Measurements from ENCODE around the gene RNASE9. TPM values are rescaled to one million over a fixed set of nuclear protein-coding genes. Genes with fewer than 3 reads are reported as not detected.

The RNASE9 gene
- total and polyA plus RNA-seq, 2 donors from 2014 or later = not detected

GRCh38 chr14:20553024-20553423 lies 7.8 kb downstream of the RNASE9 start:
- Histone ChIP-seq H3K9me3 (ENCODE audit: control insufficient read depth in 2 of 3, insufficient read depth in 1 of 3, low read length in 3 of 3) (no peaks in the 10 kb centered on the region), H3K4me1 (ENCODE audit: control insufficient read depth in 2 of 3, insufficient read depth in 2 of 3, low read depth in 1 of 3, low read length in 3 of 3) (no peaks in the 10 kb centered on the region), H3K27me3 (ENCODE audit: control insufficient read depth, insufficient read depth, low read length) (no peaks in the 10 kb centered on the region), H3K4me3 (ENCODE audit: low read length in 3 of 3) (no peak overlapping the region), H3K27ac (ENCODE audit: low read depth in 2 of 2, low read length in 2 of 2) (no peak overlapping the region), H3K36me3 (ENCODE audit: control insufficient read depth in 2 of 3, insufficient read depth in 3 of 3, low read length in 3 of 3) (no peaks in the 10 kb centered on the region), H3K9ac (ENCODE audit: low read length in 3 of 3) (no peak overlapping the region)
- intact Hi-C loops (cut with DNase I) = no loop called here
- no peak for FAIRE-seq
- TF ChIP-seq CTCF (IDR thresholded peaks at IDR 0.05; ENCODE audit: borderline replicate concordance, extremely low read depth, insufficient read depth) = no peak
- no peak for DNase-seq

DNA sequence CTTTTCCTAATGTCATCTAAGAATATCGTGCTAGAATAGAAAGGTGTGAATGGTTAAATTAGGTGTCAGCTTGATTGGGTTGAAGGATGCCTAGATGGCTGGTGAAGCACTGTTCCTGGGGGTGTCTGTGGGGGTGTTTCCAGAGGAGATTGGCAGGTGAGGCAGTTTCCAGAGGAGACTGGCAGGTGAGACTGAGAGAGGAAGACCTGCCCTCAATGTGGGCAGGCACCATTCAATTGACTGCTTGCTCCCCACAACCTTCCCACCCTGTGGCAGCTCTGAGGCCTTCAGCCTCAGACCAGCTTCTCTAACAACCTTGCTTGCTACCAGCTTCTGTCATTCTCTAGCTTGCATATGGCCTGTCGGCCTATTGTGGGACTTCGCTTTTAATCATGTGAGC lies 9.2 kb downstream of the RNASE9 start:
- Histone ChIP-seq H3K9me3 (ENCODE audit: control insufficient read depth in 2 of 3, insufficient read depth in 1 of 3, low read length in 3 of 3) (no peaks in the 10 kb centered on the region), H3K27me3 (ENCODE audit: control insufficient read depth, insufficient read depth, low read length) (no peaks in the 10 kb centered on the region), H3K4me1 (ENCODE audit: control insufficient read depth in 2 of 3, insufficient read depth in 2 of 3, low read depth in 1 of 3, low read length in 3 of 3) (no peaks in the 10 kb centered on the region), H3K27ac (ENCODE audit: low read depth in 2 of 2, low read length in 2 of 2) (no peak overlapping the region), H3K9ac (ENCODE audit: low read length in 3 of 3) (no peak overlapping the region), H3K4me3 (ENCODE audit: low read length in 3 of 3) (no peak overlapping the region), H3K36me3 (ENCODE audit: control insufficient read depth in 2 of 3, insufficient read depth in 3 of 3, low read length in 3 of 3) (no peaks in the 10 kb centered on the region)
- TF ChIP-seq CTCF (IDR thresholded peaks at IDR 0.05; ENCODE audit: borderline replicate concordance, extremely low read depth, insufficient read depth) = no peak
- DNase-seq = no peak
- intact Hi-C loops (cut with DNase I) = no loop called here
- FAIRE-seq = no peak

DNA sequence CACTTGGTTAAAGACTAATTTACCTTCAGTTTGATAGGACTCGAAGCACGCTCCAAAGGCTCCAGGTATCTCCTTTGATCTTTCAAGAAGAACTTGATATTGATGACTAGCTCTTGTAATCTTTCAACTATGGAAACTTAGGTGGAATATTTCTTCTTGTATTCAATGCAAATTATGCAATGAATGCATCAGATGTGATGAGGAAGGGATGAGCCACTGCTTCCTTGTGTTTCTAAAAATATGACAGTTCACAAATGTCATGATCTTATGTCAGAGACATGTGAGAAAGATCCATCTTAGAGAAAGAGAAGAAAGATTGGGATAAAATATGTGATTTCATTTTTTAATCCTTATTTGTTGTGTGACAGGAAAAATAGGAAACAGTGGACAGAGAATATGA lies 9.9 kb downstream of the RNASE9 start:
- Histone ChIP-seq H3K27ac (ENCODE audit: low read depth in 2 of 2, low read length in 2 of 2) (no peak overlapping the region), H3K4me1 (ENCODE audit: control insufficient read depth in 2 of 3, insufficient read depth in 2 of 3, low read depth in 1 of 3, low read length in 3 of 3) (no peaks in the 10 kb centered on the region), H3K27me3 (ENCODE audit: control insufficient read depth, insufficient read depth, low read length) (no peaks in the 10 kb centered on the region), H3K9ac (ENCODE audit: low read length in 3 of 3) (no peak overlapping the region), H3K9me3 (ENCODE audit: control insufficient read depth in 2 of 3, insufficient read depth in 1 of 3, low read length in 3 of 3) (no peaks in the 10 kb centered on the region), H3K36me3 (ENCODE audit: control insufficient read depth in 2 of 3, insufficient read depth in 3 of 3, low read length in 3 of 3) (no peaks in the 10 kb centered on the region), H3K4me3 (ENCODE audit: low read length in 3 of 3) (no peak overlapping the region)
- no peak for TF ChIP-seq CTCF (IDR thresholded peaks at IDR 0.05; ENCODE audit: borderline replicate concordance, extremely low read depth, insufficient read depth)
- intact Hi-C loops (cut with DNase I) = no loop called here
- DNase-seq (no peak), FAIRE-seq (no peak)

All from kidney (tissue), 14 donors.